ENCODE measurements around the gene MAS1L.
"Not testable (repeated sequence)": the region's sequence is repeated elsewhere in the genome, so short reads cannot be mapped to it uniquely, and the experiment has no call there.

Gene MAS1L

GRCh38 chr6:29444031-29444430 is 43.7 kb downstream of the MAS1L start:
- H3K27me3 Mint-ChIP-seq: peaks cover 35 to 44% of the 10 kb centered on the region in 2 donors
- ATAC-seq (replicated peaks); H3K4me1 Mint-ChIP-seq: not testable (repeated sequence)

GRCh38 chr6:29442719-29443118 is 45.0 kb downstream of the MAS1L start:
- no peak for ATAC-seq (replicated peaks)
- no peaks in the 10 kb centered on the region for H3K36me3 Mint-ChIP-seq
- no peaks in the 10 kb centered on the region for H3K4me1 Mint-ChIP-seq
- no peak overlapping the region for H3K4me3 Mint-ChIP-seq
- peaks cover 34 to 35% of the 10 kb centered on the region in 2 donors for H3K27me3 Mint-ChIP-seq
- no peak overlapping the region for H3K27ac Mint-ChIP-seq
- peaks cover 6 to 10% of the 10 kb centered on the region in 2 donors for H3K9me3 Mint-ChIP-seq
- no peak for DNase-seq

More at GRCh38 chr6:29444031-29444430, 43.7 kb downstream of the MAS1L start:
- not testable (repeated sequence) for H3K27ac Mint-ChIP-seq, DNase-seq, H3K4me3 Mint-ChIP-seq, H3K36me3 Mint-ChIP-seq
- peaks cover 6 to 10% of the 10 kb centered on the region in 2 donors for H3K9me3 Mint-ChIP-seq

GRCh38 chr6:29439006-29439405 is 48.8 kb downstream of the MAS1L start, which contains the start of gene OR10C1:
Gene OR10C1, plus strand, starts transcription at chr6:29439306. Its CDS starts 710 bp downstream, at chr6:29440016.
- Mint-ChIP-seq H3K27ac (no peak within 1 kb of the TSS), H3K27me3 (peaks cover 15 to 25% of the 10 kb centered on the region in 2 donors), H3K9me3 (peaks cover under 1 to 2% of the 10 kb centered on the region in 2 donors), H3K4me1 (no peaks in the 10 kb centered on the region), H3K4me3 (no peak within 1 kb of the TSS), H3K36me3 (no peaks in the 10 kb centered on the region)
- ATAC-seq (replicated peaks) (no peak), DNase-seq (no peak)

GRCh38 chr6:29436730-29437129 is 51.0 kb downstream of the MAS1L start:
- not testable (repeated sequence) for H3K4me1 Mint-ChIP-seq; DNase-seq; H3K27ac Mint-ChIP-seq; H3K4me3 Mint-ChIP-seq; H3K9me3 Mint-ChIP-seq; ATAC-seq (replicated peaks); H3K36me3 Mint-ChIP-seq
- peaks cover 15 to 31% of the 10 kb centered on the region in 2 donors for H3K27me3 Mint-ChIP-seq
